OCI-LY3 (cell line): ENCODE measurements around the gene SORL1.
"Not testable (repeated sequence)": the region's sequence is repeated elsewhere in the genome, so short reads cannot be mapped to it uniquely, and the experiment has no call there.

Source experiments
- EZH2phosphoT487 ChIP-seq: fragments of 200-600 bp; shearing (Covaris generic); IDR thresholded peaks from 2 replicates; pipeline ENCODE4 v1.6.1; 2018; ENCODE audit warnings: antibody characterized with exemption, mixed run types, low read depth
- TF ChIP-seq, protein P1 (sequence below): fragments of 200-600, 300-600 bp; sonication (generic); IDR thresholded peaks from 2 replicates; pipeline ENCODE4 v1.5.1; 2014; ENCODE audit warnings: antibody characterized with exemption, low read length, low read depth

- TF ChIP-seq, protein P1, sequence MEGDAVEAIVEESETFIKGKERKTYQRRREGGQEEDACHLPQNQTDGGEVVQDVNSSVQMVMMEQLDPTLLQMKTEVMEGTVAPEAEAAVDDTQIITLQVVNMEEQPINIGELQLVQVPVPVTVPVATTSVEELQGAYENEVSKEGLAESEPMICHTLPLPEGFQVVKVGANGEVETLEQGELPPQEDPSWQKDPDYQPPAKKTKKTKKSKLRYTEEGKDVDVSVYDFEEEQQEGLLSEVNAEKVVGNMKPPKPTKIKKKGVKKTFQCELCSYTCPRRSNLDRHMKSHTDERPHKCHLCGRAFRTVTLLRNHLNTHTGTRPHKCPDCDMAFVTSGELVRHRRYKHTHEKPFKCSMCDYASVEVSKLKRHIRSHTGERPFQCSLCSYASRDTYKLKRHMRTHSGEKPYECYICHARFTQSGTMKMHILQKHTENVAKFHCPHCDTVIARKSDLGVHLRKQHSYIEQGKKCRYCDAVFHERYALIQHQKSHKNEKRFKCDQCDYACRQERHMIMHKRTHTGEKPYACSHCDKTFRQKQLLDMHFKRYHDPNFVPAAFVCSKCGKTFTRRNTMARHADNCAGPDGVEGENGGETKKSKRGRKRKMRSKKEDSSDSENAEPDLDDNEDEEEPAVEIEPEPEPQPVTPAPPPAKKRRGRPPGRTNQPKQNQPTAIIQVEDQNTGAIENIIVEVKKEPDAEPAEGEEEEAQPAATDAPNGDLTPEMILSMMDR: not testable (repeated sequence)
- TF ChIP-seq EZH2phosphoT487: not testable (repeated sequence)
These were observed 185.5 kb downstream of the SORL1 start for GRCh38 chr11:121637587-121637986.
